Endothelial cell of umbilical vein (primary cell): ENCODE measurements around the gene PRKAA1.

Experiments
- EZH2 ChIP-seq: IDR thresholded peaks from 2 replicates; pipeline ENCODE4 v1.6.1; 2012; ENCODE audit warnings: borderline replicate concordance, low read depth, mild to moderate bottlenecking, moderate library complexity, low read length, inconsistent platforms; ENCODE audit not compliant: severe bottlenecking
- JUN ChIP-seq: IDR thresholded peaks from 2 replicates; pipeline ENCODE4 v1.6.1; 2011; ENCODE audit warnings: borderline replicate concordance, low read depth; ENCODE audit not compliant: insufficient read length, insufficient read depth
- POLR2A ChIP-seq: IDR thresholded peaks from 2 replicates; pipeline ENCODE4 v1.6.1; 2012; ENCODE audit warnings: low read depth, mild to moderate bottlenecking, control low read depth, low read length
- POLR2AphosphoS5 ChIP-seq: IDR thresholded peaks from 2 replicates; pipeline ENCODE4 v1.6.1; 2012; ENCODE audit warnings: low read depth, mild to moderate bottlenecking, control low read depth, low read length, moderate library complexity; ENCODE audit not compliant: insufficient read depth
- TF ChIP-seq, protein P1 (sequence below), 2 donors: IDR thresholded peaks; 1 replicate in 1 of 2; 2 replicates in 1 of 2; pipeline ENCODE4 v1.5.1; 2011; ENCODE audit warnings: low read length in 2 of 2, mild to moderate bottlenecking in 2 of 2, moderate library complexity in 2 of 2, control low read depth in 1 of 2, inconsistent platforms in 1 of 2, low read depth in 1 of 2; ENCODE audit not compliant: insufficient read depth in 1 of 2; ENCODE audit errors: extremely low read depth in 1 of 2
- TF ChIP-seq, protein P2 (sequence below): IDR thresholded peaks from 2 replicates; pipeline ENCODE4 v1.6.1; 2011; ENCODE audit not compliant: insufficient read depth, insufficient read length

DNA sequence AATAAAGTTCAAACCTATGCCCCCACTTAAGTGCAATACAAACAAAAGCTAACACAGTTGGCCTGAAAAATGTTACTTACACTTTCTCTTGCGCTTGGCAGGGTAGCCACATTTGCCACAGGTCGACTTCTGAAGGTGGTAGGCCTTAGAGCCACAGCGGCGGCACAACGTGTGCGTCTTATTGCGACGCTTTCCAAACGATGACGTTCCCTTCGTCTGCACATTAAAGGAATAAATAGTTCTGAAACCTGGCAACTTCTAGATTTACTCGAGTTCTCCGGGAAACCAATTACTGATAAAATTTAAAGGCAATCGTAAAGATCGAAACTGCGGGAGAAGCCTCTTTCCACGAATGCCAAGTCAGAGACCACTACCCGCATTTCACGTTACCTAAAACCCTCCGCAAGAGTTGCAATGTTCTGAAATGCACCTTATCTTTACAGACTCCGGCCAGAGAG, 36.2 kb upstream of the PRKAA1 start:
- no peak for TF ChIP-seq POLR2A
- TF ChIP-seq, protein P1, sequence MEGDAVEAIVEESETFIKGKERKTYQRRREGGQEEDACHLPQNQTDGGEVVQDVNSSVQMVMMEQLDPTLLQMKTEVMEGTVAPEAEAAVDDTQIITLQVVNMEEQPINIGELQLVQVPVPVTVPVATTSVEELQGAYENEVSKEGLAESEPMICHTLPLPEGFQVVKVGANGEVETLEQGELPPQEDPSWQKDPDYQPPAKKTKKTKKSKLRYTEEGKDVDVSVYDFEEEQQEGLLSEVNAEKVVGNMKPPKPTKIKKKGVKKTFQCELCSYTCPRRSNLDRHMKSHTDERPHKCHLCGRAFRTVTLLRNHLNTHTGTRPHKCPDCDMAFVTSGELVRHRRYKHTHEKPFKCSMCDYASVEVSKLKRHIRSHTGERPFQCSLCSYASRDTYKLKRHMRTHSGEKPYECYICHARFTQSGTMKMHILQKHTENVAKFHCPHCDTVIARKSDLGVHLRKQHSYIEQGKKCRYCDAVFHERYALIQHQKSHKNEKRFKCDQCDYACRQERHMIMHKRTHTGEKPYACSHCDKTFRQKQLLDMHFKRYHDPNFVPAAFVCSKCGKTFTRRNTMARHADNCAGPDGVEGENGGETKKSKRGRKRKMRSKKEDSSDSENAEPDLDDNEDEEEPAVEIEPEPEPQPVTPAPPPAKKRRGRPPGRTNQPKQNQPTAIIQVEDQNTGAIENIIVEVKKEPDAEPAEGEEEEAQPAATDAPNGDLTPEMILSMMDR (IDR thresholded peaks at IDR 0.05; ENCODE audit: extremely low read depth in 1 of 2, insufficient read depth in 1 of 2, low read depth in 1 of 2, low read length in 2 of 2), result no peak
- TF ChIP-seq EZH2, result no peak
- no peak for TF ChIP-seq JUN
- TF ChIP-seq POLR2AphosphoS5, result no peak
- TF ChIP-seq, protein P2, sequence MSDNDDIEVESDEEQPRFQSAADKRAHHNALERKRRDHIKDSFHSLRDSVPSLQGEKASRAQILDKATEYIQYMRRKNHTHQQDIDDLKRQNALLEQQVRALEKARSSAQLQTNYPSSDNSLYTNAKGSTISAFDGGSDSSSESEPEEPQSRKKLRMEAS, result no peak
